Measurements from ENCODE around the gene KIF27. TPM values are rescaled to one million over a fixed set of nuclear protein-coding genes. Genes with fewer than 3 reads are reported as not detected.

Gene KIF27
- total and polyA plus RNA-seq, 12 donors, result 0.57 to 6.3 (median 2.9) TPM

DNA sequence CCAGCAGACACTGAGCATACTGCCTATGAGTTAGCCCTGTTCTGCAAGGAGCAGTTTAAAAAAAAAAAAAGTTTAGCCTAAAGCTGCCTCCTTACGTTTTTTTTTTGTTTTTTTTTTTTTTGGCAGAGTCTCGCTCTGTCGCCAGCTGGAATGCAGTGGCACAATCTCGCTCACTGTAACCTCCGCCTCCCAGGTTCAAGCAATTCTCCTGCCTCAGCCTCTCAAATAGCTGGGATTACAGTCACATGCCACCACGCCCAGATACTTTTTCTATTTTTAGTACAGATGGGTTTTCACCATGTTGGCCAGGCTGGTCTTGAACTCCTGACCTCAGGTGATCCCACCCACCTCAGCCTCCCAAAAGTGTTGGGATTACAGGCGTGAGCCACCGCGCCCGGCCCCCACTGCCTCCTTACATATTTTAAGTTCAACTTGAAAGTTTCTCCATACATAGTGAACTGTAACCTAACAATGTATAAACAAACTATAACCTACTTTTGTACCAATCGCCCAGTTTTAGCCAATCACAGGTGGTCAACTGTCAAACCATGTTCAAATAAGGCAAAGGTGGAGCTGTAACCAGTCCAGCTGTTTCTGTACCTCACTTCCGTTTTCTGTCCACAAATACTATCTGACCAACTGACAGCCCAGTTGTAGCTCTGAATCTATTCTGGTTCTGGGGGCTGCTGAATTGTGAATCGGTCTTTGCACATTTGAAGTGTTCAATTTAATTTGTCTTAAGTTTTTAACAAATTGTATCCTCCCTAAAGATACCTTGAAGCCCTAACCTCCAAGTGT, 120.8 kb downstream of the KIF27 start:
- H3K27me3 ChIP-seq, result no peaks in the 10 kb centered on the region
- WGBS, 2 donors, result 81 to 83% methylated on average over 13 of the region's 13 CpGs
- intact Hi-C loops (cut with DNase I), result no loop called here
- TF ChIP-seq, protein P1, sequence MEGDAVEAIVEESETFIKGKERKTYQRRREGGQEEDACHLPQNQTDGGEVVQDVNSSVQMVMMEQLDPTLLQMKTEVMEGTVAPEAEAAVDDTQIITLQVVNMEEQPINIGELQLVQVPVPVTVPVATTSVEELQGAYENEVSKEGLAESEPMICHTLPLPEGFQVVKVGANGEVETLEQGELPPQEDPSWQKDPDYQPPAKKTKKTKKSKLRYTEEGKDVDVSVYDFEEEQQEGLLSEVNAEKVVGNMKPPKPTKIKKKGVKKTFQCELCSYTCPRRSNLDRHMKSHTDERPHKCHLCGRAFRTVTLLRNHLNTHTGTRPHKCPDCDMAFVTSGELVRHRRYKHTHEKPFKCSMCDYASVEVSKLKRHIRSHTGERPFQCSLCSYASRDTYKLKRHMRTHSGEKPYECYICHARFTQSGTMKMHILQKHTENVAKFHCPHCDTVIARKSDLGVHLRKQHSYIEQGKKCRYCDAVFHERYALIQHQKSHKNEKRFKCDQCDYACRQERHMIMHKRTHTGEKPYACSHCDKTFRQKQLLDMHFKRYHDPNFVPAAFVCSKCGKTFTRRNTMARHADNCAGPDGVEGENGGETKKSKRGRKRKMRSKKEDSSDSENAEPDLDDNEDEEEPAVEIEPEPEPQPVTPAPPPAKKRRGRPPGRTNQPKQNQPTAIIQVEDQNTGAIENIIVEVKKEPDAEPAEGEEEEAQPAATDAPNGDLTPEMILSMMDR (IDR thresholded peaks at IDR 0.05), result no peak
- H3K36me3 ChIP-seq, result peaks cover 0 to 44% (median 9%) of the 10 kb centered on the region in 9 donors
- ATAC-seq (no peak), DNase-seq (no peak)
- H3K4me3 ChIP-seq, result no peak overlapping the region
- no peaks in the 10 kb centered on the region for H3K4me1 ChIP-seq
- H3K27ac ChIP-seq, result no peak overlapping the region
- H3K9me3 ChIP-seq, result no peaks in the 10 kb centered on the region

DNA sequence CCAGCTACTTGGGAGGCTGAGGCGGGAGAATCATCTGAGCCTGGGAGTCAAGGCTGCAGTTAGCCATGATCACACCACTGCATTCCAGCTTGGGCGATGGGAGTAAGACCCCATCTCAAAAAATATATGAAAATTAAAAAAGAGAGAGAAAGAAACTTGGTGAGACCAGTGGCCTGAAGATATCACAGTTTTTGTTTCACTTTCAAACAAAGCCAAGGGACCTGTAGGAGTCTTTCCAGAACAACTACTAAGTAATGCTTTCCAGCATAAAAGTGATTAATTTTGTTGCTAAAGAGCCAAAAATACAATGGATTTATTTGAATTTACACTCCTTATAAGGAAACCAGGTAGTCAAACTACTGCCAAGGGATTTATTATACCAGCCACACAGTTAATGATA, 127.2 kb downstream of the KIF27 start:
- 98% methylated on average over 2 of the region's 2 CpGs for WGBS, 2 donors
- H3K36me3 ChIP-seq, result peaks cover 0 to 63% (median 9%) of the 10 kb centered on the region in 9 donors
- DNase-seq (no peak), ATAC-seq (no peak)
- H3K27me3 ChIP-seq, result no peaks in the 10 kb centered on the region
- TF ChIP-seq, protein P1 (IDR thresholded peaks at IDR 0.05), result no peak
- H3K4me1 ChIP-seq, result no peaks in the 10 kb centered on the region
- H3K9me3 ChIP-seq, result no peaks in the 10 kb centered on the region
- no peak overlapping the region for H3K27ac ChIP-seq
- intact Hi-C loops (cut with DNase I), result loop anchor here in 1 of 10 donors (10.0 kb wide), 1 partner anchor 79 kb away; no protein-coding TSS in a partner anchor
- no peak overlapping the region for H3K4me3 ChIP-seq

DNA sequence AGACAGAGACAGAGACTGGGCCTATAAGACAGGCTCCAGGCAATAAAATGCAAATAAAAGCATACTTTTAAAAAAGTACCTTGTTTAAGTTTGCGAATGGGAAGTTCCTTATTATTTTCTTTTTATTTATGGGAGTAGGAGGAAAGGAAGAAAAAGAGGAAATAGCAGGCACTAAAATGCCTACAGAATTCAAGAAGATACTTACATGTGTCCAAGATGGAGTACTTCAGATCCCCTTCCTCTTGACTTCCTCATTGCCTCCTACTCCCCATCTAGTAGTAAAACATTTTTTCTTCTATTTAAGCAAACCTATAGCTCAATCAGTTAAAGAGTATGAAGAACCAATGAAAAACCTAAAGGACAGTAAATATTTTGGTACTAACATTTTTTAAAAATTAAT, 128.5 kb downstream of the KIF27 start:
- intact Hi-C loops (cut with DNase I), result loop anchor here in 1 of 10 donors (10.0 kb wide), 1 partner anchor 78 kb away; no protein-coding TSS in a partner anchor
- H3K27me3 ChIP-seq, result no peaks in the 10 kb centered on the region
- no peaks in the 10 kb centered on the region for H3K4me1 ChIP-seq
- H3K36me3 ChIP-seq, result peaks cover 0 to 61% (median 0%) of the 10 kb centered on the region in 9 donors
- H3K4me3 ChIP-seq, result no peak overlapping the region
- TF ChIP-seq, protein P1 (IDR thresholded peaks at IDR 0.05), result no peak
- 93 to 94% methylated on average over 1 of the region's 1 CpG for WGBS, 2 donors
- ATAC-seq (no peak), DNase-seq (no peak)
- no peaks in the 10 kb centered on the region for H3K9me3 ChIP-seq
- no peak overlapping the region for H3K27ac ChIP-seq

Small RNA genes lying within 50 kb of the gene (microRNA-seq; reads per million reads assigned to microRNA genes)
- gene MIR7-1, result 42.5 to 45.0 reads per million in 2 donors

Other genes with a start within 250 kb of the KIF27 start
- gene UBQLN1, start 213.5 kb downstream of the KIF27 start, total RNA-seq, result 100 to 1,000 TPM in 5 of 10 donors, 10 to 100 TPM in 5; 86.1 to 123 (median 99.2) TPM
- gene UBQLN1, start 213.5 kb downstream of the KIF27 start, polyA plus RNA-seq, result 10 to 100 TPM; 20.2 to 43.7 TPM
- gene GKAP1, start 103.7 kb downstream of the KIF27 start, total RNA-seq, result 10 to 100 TPM; 13.2 to 25.0 (median 19.9) TPM
- 10 to 100 TPM; 18.2 to 24.0 TPM for gene GKAP1, start 103.7 kb downstream of the KIF27 start, polyA plus RNA-seq
- 100 to 1,000 TPM; 269 to 351 (median 326) TPM for gene HNRNPK, start 58.8 kb upstream of the KIF27 start, total RNA-seq
- 100 to 1,000 TPM; 129 to 239 TPM for gene HNRNPK, start 58.8 kb upstream of the KIF27 start, polyA plus RNA-seq
- gene RMI1, start 59.4 kb upstream of the KIF27 start, total RNA-seq, result 1 to 10 TPM; 4.2 to 9.7 (median 5.8) TPM
- gene RMI1, start 59.4 kb upstream of the KIF27 start, polyA plus RNA-seq, result 1 to 10 TPM; 2.4 to 2.6 TPM

All from heart right ventricle (tissue), 16 donors.